Activated T-helper 1 cell treated with anti-CD3 and anti-CD28 coated beads, Interleukin-12 subunit alpha, Interleukin-12 subunit beta, Interleukin-2, Interleukin-4 antibody, amounts not matched to agents 30 ng/mL and 10 ng/mL and 1 ng/mL, durations not matched to agents 14 hours and 24 hours and 36 hours (primary cell): Measurements from ENCODE around the gene NAA40. TPM values are rescaled to one million over a fixed set of nuclear protein-coding genes. Genes with fewer than 3 reads are reported as not detected.

Experiments used
- DNase-seq: peaks from one replicate; pipeline ENCODE4 v3.0.0; 2021; ENCODE audit warnings: low spot score
- H3K27ac Mint-ChIP-seq: one replicate; pipeline ENCODE4 v1.8.0; 2021; ENCODE audit warnings: mild to moderate bottlenecking, mixed read lengths
- H3K27me3 Mint-ChIP-seq: one replicate; pipeline ENCODE4 v1.8.0; 2022; ENCODE audit warnings: mild to moderate bottlenecking, moderate library complexity, mixed read lengths; ENCODE audit not compliant: insufficient read depth
- H3K36me3 Mint-ChIP-seq: one replicate; pipeline ENCODE4 v1.8.0; 2021; ENCODE audit warnings: low read depth, mixed read lengths
- H3K4me1 Mint-ChIP-seq: one replicate; pipeline ENCODE4 v1.8.0; 2021; ENCODE audit warnings: low read depth, mixed read lengths
- H3K4me3 Mint-ChIP-seq: one replicate; pipeline ENCODE4 v1.8.0; 2021; ENCODE audit warnings: mild to moderate bottlenecking, moderate library complexity, mixed read lengths
- H3K9me3 Mint-ChIP-seq: one replicate; pipeline ENCODE4 v1.8.0; 2021; ENCODE audit warnings: mixed read lengths
- intact Hi-C: fragments of 100-400 bp; cut with micrococcal nuclease; formaldehyde crosslinking; loops from one replicate; pipeline ENCODE4 v1.15.1; 2024
- total RNA-seq: library from RNA; stranded (reverse); gene quantifications from 2 replicates; pipeline ENCODE4 v1.2.3, GENCODE V29; 2022

The NAA40 gene
- total RNA-seq, 1 donor from 2014 or later = 25.3 TPM

GRCh38 chr11:63986156-63986931, 47.5 kb downstream of the NAA40 start, which contains the start of gene OTUB1:
Gene OTUB1, plus strand, starts transcription at chr11:63986438. Its CDS starts 19 bp downstream, at chr11:63986457.
- DNase-seq = peak; percentile 86
- Mint-ChIP-seq H3K27ac (peak within 1 kb of the TSS; percentile 96), H3K4me1 (peaks cover 32% of the 10 kb centered on the region), H3K9me3 (no peaks in the 10 kb centered on the region), H3K4me3 (peak within 1 kb of the TSS; percentile 97), H3K27me3 (no peaks in the 10 kb centered on the region), H3K36me3 (peaks cover 16% of the 10 kb centered on the region)
- intact Hi-C loops = loop anchor here (1.0 to 5.0 kb wide), 7 partner anchors 12 to 331 kb away; partner anchors contain the start of genes COX8A, MACROD1, PRDX5 and RTN3

DNA sequence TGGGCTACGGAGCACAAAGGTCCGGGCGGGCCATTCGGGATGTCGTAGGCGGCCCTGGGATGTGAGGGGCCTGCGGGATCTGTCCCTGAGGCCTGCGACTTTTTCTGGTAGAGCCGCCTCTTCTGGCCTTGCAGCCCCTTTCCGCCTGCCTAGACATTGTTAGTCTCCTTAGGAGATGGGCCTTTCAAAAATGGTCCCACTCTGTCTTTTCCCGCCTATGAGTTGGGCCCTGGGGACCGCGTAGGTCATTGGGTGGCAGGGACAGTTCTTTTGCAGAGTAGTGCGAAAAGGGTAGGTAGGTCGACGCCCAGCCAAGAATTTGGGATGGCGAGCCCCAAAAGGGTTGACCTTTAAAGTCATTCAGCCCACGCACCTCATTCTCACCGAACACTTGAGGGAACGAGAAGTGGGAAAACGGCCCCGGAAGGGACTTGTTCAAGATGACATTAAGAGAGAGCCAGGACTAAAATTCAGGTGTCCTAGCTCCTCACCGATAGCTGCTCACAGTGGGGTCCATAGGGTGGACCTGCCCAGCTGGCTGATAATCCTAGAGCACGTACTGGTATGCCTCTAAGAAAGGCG, 48.2 kb downstream of the NAA40 start:
- Mint-ChIP-seq H3K36me3 (peaks cover 20% of the 10 kb centered on the region), H3K9me3 (no peaks in the 10 kb centered on the region), H3K4me1 (peaks cover 35% of the 10 kb centered on the region), H3K4me3 (peak overlapping the region; percentile 82), H3K27ac (peak overlapping the region; percentile 12), H3K27me3 (no peaks in the 10 kb centered on the region)
- DNase-seq = no peak
- intact Hi-C loops = loop anchor here (1.0 to 5.0 kb wide), 7 partner anchors 13 to 330 kb away; partner anchors contain the start of genes COX8A, MACROD1, PRDX5 and RTN3

DNA sequence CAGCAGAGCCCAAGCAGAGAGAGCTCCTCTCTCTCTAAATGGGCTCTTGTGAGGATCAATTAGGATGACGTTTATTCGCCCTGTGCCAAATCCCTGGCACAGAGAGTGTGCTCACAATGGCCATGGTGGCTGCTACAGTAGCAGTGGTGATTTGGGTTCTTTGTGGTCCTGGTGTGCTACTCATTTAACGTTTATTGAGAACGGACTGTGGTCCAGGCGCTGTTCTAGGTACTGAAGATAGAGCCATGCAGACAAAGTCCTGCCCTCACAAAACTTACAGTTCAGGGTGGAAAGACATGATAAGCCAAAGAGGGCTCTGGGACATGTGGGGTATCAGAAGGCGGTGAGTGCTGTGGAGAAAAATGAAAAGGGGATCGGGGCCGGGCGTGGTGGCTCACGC, 52.8 kb downstream of the NAA40 start:
- Mint-ChIP-seq H3K4me3 (no peak overlapping the region), H3K4me1 (peaks cover 33% of the 10 kb centered on the region), H3K36me3 (peaks cover 25% of the 10 kb centered on the region), H3K9me3 (no peaks in the 10 kb centered on the region), H3K27ac (no peak overlapping the region), H3K27me3 (no peaks in the 10 kb centered on the region)
- no peak for DNase-seq
- intact Hi-C loops = no loop called here

- H3K4me3 Mint-ChIP-seq = no peak overlapping the region
- no peak overlapping the region for H3K27ac Mint-ChIP-seq
- H3K4me1 Mint-ChIP-seq = peaks cover 24% of the 10 kb centered on the region
- peaks cover 24% of the 10 kb centered on the region for H3K36me3 Mint-ChIP-seq
- no peaks in the 10 kb centered on the region for H3K27me3 Mint-ChIP-seq
- intact Hi-C loops = no loop called here
- no peaks in the 10 kb centered on the region for H3K9me3 Mint-ChIP-seq
- DNase-seq = no peak
Observed at GRCh38 chr11:63993100-63993499, 54.3 kb downstream of the NAA40 start.

- no peaks in the 10 kb centered on the region for H3K9me3 Mint-ChIP-seq
- H3K27ac Mint-ChIP-seq = no peak overlapping the region
- no peak for DNase-seq
- intact Hi-C loops = no loop called here
- peaks cover 20% of the 10 kb centered on the region for H3K36me3 Mint-ChIP-seq
- H3K27me3 Mint-ChIP-seq = no peaks in the 10 kb centered on the region
- peaks cover 18% of the 10 kb centered on the region for H3K4me1 Mint-ChIP-seq
- H3K4me3 Mint-ChIP-seq = no peak overlapping the region
Observed at GRCh38 chr11:63993993-63994392, 55.2 kb downstream of the NAA40 start.

- Mint-ChIP-seq H3K27me3 (no peaks in the 10 kb centered on the region), H3K36me3 (peaks cover 13% of the 10 kb centered on the region), H3K4me3 (no peak overlapping the region), H3K27ac (no peak overlapping the region), H3K4me1 (peaks cover 12% of the 10 kb centered on the region), H3K9me3 (no peaks in the 10 kb centered on the region)
- DNase-seq = no peak
- intact Hi-C loops = no loop called here
Observed at GRCh38 chr11:63996512-63996911, 57.7 kb downstream of the NAA40 start.

- no peak for DNase-seq
- Mint-ChIP-seq H3K9me3 (no peaks in the 10 kb centered on the region), H3K27ac (no peak overlapping the region), H3K4me1 (peaks cover 5% of the 10 kb centered on the region), H3K36me3 (peaks cover 11% of the 10 kb centered on the region), H3K27me3 (no peaks in the 10 kb centered on the region), H3K4me3 (no peak overlapping the region)
- intact Hi-C loops = no loop called here
Observed at GRCh38 chr11:63997104-63997700, 58.4 kb downstream of the NAA40 start.

DNA sequence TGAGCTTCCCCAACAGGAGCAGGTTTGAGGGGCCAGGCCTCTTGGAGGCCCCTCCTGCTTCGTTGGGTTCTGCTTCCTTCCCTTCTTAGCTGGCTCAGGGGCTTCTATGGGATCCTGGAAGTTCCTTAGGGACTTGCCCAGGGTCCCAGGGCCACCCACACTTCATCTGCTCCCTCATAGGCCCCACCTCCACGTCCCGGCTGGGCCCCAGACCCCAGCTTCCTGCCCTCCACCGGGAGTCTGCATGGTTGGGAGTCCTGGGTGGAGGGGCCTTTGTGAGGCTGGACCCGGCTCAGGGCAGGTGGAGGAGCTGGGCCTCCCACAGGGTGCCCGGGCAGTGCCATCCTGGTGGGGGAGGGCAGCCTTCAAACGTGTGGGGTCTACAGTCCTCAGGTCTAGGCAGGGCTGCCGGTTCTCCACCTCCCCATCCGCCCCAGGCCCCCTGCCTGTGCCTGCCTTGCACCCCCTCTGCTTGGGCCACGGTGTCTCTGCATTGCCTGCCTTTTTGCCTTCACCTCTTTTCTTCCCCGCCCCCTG, 59.1 kb downstream of the NAA40 start:
- no peaks in the 10 kb centered on the region for H3K9me3 Mint-ChIP-seq
- peaks cover 10% of the 10 kb centered on the region for H3K36me3 Mint-ChIP-seq
- no peak overlapping the region for H3K4me3 Mint-ChIP-seq
- no peak overlapping the region for H3K27ac Mint-ChIP-seq
- DNase-seq = no peak
- intact Hi-C loops = no loop called here
- no peaks in the 10 kb centered on the region for H3K27me3 Mint-ChIP-seq
- H3K4me1 Mint-ChIP-seq = peaks cover 4% of the 10 kb centered on the region

- peaks cover 6% of the 10 kb centered on the region for H3K36me3 Mint-ChIP-seq
- intact Hi-C loops = loop anchor here (1.0 kb wide), 1 partner anchor 24 kb away; the partner anchor contains the start of gene COX8A
- no peaks in the 10 kb centered on the region for H3K4me1 Mint-ChIP-seq
- H3K9me3 Mint-ChIP-seq = no peaks in the 10 kb centered on the region
- no peak for DNase-seq
- no peaks in the 10 kb centered on the region for H3K27me3 Mint-ChIP-seq
- H3K4me3 Mint-ChIP-seq = no peak overlapping the region
- no peak overlapping the region for H3K27ac Mint-ChIP-seq
Observed at GRCh38 chr11:63998558-63999348, 60.0 kb downstream of the NAA40 start.

DNA sequence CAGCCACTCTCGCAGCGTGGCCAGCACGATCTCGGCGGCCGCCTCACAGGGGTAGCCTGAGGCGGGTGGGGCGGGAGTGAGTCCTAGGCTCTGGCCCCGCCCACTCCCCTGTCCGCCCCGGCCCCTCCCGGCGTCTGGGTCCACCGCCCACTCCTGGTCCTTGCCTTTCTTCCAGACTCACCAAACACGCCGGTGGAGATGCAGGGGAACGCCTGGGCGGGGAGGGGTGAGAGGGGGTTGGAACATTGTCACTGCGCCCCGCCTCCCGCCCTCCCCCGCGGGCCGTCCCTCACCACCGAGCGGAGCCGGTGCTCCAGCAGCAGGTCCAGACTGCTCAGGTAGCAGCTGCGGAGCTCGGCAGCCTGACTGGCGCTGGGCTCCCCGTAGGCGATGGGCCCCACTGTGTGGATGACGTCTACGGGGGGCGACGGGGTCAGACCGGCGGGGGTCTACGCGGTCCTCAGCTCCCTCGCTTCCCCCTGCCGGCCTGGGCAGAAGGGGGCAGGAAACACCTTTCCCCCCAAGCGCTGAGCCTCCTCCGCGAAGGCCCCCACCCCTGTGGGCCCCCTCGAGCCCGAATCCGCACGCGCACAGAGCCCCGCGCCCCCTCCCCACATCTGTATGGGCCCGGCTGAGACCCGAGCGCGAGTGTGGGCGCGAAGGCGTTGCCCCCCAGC, 60.7 kb downstream of the NAA40 start:
- intact Hi-C loops = loop anchor here (1.0 to 2.0 kb wide), 6 partner anchors 13 to 305 kb away; partner anchors contain the start of genes COX8A, ESRRA and OTUB1
- H3K27me3 Mint-ChIP-seq = no peaks in the 10 kb centered on the region
- H3K4me1 Mint-ChIP-seq = no peaks in the 10 kb centered on the region
- peak; percentile 24 for DNase-seq
- peaks cover 3% of the 10 kb centered on the region for H3K36me3 Mint-ChIP-seq
- H3K4me3 Mint-ChIP-seq = no peak overlapping the region
- H3K27ac Mint-ChIP-seq = no peak overlapping the region
- H3K9me3 Mint-ChIP-seq = no peaks in the 10 kb centered on the region

GRCh38 chr11:64000026-64000739, 61.4 kb downstream of the NAA40 start:
- H3K36me3 Mint-ChIP-seq = peaks cover 3% of the 10 kb centered on the region
- no peaks in the 10 kb centered on the region for H3K27me3 Mint-ChIP-seq
- H3K4me1 Mint-ChIP-seq = no peaks in the 10 kb centered on the region
- no peaks in the 10 kb centered on the region for H3K9me3 Mint-ChIP-seq
- H3K4me3 Mint-ChIP-seq = no peak overlapping the region
- DNase-seq = peak; percentile 71
- intact Hi-C loops = loop anchor here (1.0 to 2.0 kb wide), 5 partner anchors 14 to 305 kb away; partner anchors contain the start of genes ESRRA and OTUB1
- no peak overlapping the region for H3K27ac Mint-ChIP-seq
